ENCODE measurements around the gene TIAL1.
"Not testable (repeated sequence)": the region's sequence is repeated elsewhere in the genome, so short reads cannot be mapped to it uniquely, and the experiment has no call there.

Gene TIAL1

GRCh38 chr10:119596537-119597404 lies at the start of gene TIAL1:
Gene TIAL1, minus strand, starts transcription at chr10:119596964. Its CDS starts 499 bp downstream, at chr10:119596465.
- in situ Hi-C loops (cut with MboI; ENCODE audit: low sequenced_read_pairs): no loop called here

GRCh38 chr10:119644994-119645393 lies 48.2 kb upstream of the TIAL1 start:
- in situ Hi-C loops (cut with MboI; ENCODE audit: low sequenced_read_pairs): no loop called here

- in situ Hi-C loops (cut with MboI; ENCODE audit: low sequenced_read_pairs): no loop called here
Observed at GRCh38 chr10:119644205-119644814, 47.5 kb upstream of the TIAL1 start.

GRCh38 chr10:119643306-119644204 lies 46.8 kb upstream of the TIAL1 start:
- in situ Hi-C loops (cut with MboI; ENCODE audit: low sequenced_read_pairs): no loop called here

- in situ Hi-C loops (cut with MboI; ENCODE audit: low sequenced_read_pairs): no loop called here
Observed at GRCh38 chr10:119642556-119643111, 45.9 kb upstream of the TIAL1 start.

GRCh38 chr10:119640875-119641526 lies 44.2 kb upstream of the TIAL1 start:
- in situ Hi-C loops (cut with MboI; ENCODE audit: low sequenced_read_pairs): no loop called here

GRCh38 chr10:119640384-119640783 lies 43.6 kb upstream of the TIAL1 start:
- in situ Hi-C loops (cut with MboI; ENCODE audit: low sequenced_read_pairs): no loop called here

GRCh38 chr10:119638982-119639381 lies 42.2 kb upstream of the TIAL1 start:
- in situ Hi-C loops (cut with MboI; ENCODE audit: low sequenced_read_pairs): no loop called here

GRCh38 chr10:119637631-119638030 lies 40.9 kb upstream of the TIAL1 start:
- in situ Hi-C loops (cut with MboI; ENCODE audit: low sequenced_read_pairs): no loop called here

- in situ Hi-C loops (cut with MboI; ENCODE audit: low sequenced_read_pairs): no loop called here
Observed at GRCh38 chr10:119634219-119634544, 37.4 kb upstream of the TIAL1 start.

- in situ Hi-C loops (cut with MboI; ENCODE audit: low sequenced_read_pairs): no loop called here
Observed at GRCh38 chr10:119633538-119634218, 36.9 kb upstream of the TIAL1 start.

- in situ Hi-C loops (cut with MboI; ENCODE audit: low sequenced_read_pairs): no loop called here
Observed at GRCh38 chr10:119630300-119630699, 33.5 kb upstream of the TIAL1 start.

GRCh38 chr10:119625570-119626280 lies 29.0 kb upstream of the TIAL1 start:
- in situ Hi-C loops (cut with MboI; ENCODE audit: low sequenced_read_pairs): no loop called here

GRCh38 chr10:119621078-119621384 lies 24.3 kb upstream of the TIAL1 start:
- in situ Hi-C loops (cut with MboI; ENCODE audit: low sequenced_read_pairs): no loop called here

GRCh38 chr10:119620241-119621077 lies 23.7 kb upstream of the TIAL1 start:
- in situ Hi-C loops (cut with MboI; ENCODE audit: low sequenced_read_pairs): no loop called here

- in situ Hi-C loops (cut with MboI; ENCODE audit: low sequenced_read_pairs): not testable (repeated sequence)
Observed at GRCh38 chr10:119619811-119620210, 23.0 kb upstream of the TIAL1 start.

GRCh38 chr10:119619215-119619614 lies 22.5 kb upstream of the TIAL1 start:
- in situ Hi-C loops (cut with MboI; ENCODE audit: low sequenced_read_pairs): no loop called here

- in situ Hi-C loops (cut with MboI; ENCODE audit: low sequenced_read_pairs): no loop called here
Observed at GRCh38 chr10:119616882-119617570, 20.3 kb upstream of the TIAL1 start.
